Measurements from ENCODE around the gene FHAD1. TPM values are rescaled to one million over a fixed set of nuclear protein-coding genes. Genes with fewer than 3 reads are reported as not detected.
A peak's percentile ranks its signal among the peaks of the same experiment; 100 is the strongest.

The FHAD1 gene
- total RNA-seq, 1 donor from 2014 or later = not detected

DNA sequence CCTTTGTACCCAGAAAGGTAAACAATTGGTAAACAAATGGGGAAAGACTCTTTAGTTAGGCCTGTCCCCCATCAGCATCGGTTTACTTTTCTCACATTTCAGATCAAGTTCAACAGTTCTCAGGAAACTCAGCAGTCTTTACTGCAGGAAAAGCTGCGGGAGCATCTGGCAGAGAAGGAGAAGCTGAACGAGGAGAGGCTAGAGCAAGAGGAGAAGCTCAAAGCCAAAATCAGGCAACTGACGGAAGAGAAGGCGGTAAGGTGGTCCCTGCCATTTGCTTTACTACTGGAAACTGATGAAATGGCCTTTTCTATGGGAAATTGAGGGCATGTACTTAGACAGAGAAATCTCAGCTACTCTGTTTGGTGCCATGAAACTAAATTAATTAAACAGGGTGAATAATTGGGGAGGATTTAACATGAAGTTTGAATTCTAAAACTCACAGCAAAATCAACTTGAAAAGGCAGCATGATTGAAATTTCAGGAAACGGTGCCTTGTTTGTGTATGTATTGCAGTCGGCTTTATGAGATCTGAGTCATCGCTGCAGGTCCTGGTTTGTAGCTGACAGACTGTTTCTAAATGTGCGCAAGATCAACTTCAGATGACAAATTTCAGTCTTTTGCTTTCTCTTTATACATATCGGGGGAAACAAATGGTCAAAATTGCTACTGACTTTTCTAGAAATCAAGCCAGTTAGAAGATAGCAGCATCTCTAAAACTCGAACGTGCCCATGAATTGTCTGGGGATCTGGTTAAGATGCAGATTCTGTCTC lies 94.8 kb downstream of the FHAD1 start:
- TF ChIP-seq, protein P1, sequence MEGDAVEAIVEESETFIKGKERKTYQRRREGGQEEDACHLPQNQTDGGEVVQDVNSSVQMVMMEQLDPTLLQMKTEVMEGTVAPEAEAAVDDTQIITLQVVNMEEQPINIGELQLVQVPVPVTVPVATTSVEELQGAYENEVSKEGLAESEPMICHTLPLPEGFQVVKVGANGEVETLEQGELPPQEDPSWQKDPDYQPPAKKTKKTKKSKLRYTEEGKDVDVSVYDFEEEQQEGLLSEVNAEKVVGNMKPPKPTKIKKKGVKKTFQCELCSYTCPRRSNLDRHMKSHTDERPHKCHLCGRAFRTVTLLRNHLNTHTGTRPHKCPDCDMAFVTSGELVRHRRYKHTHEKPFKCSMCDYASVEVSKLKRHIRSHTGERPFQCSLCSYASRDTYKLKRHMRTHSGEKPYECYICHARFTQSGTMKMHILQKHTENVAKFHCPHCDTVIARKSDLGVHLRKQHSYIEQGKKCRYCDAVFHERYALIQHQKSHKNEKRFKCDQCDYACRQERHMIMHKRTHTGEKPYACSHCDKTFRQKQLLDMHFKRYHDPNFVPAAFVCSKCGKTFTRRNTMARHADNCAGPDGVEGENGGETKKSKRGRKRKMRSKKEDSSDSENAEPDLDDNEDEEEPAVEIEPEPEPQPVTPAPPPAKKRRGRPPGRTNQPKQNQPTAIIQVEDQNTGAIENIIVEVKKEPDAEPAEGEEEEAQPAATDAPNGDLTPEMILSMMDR (IDR thresholded peaks at IDR 0.05) = no peak
- Mint-ChIP-seq H3K9me3 (ENCODE audit: unreplicated experiment) (no peaks in the 10 kb centered on the region), H3K27ac (ENCODE audit: unreplicated experiment) (peak overlapping the region; percentile 40), H3K27me3 (ENCODE audit: unreplicated experiment) (no peaks in the 10 kb centered on the region), H3K36me3 (ENCODE audit: unreplicated experiment) (no peaks in the 10 kb centered on the region), H3K4me1 (ENCODE audit: unreplicated experiment) (peaks cover 56% of the 10 kb centered on the region), H3K4me3 (ENCODE audit: unreplicated experiment) (no peak overlapping the region)
- DNase-seq (ENCODE audit: extremely low spot score, unreplicated experiment) = no peak

DNA sequence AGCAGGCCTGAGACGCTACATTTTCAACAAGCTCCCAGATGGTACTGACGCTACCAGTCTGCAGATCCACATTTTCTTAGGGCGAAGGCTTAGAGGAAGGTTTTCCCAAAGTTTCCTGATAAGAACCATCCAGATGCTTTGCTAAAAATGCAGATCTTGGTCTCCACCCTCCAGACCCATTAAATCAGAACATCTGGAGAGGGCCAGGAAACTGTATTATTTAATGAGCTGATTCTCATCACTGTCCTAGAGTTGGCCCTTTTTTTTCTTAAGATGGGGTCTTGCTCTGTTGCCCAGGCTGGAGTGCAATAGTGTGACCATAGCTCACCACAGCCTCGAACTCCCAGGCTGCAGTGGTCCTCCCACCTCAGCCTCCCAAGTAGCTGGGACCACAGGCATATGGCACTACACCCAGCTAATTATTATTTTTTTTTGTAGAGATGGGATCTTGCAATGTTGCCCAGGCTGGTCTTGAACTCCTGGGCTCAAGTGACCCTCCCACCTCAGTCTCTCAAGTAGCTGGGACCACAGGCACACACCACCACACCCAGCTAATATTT lies 95.5 kb downstream of the FHAD1 start:
- peaks cover 51% of the 10 kb centered on the region for H3K4me1 Mint-ChIP-seq (ENCODE audit: unreplicated experiment)
- no peak for DNase-seq (ENCODE audit: extremely low spot score, unreplicated experiment)
- no peaks in the 10 kb centered on the region for H3K36me3 Mint-ChIP-seq (ENCODE audit: unreplicated experiment)
- TF ChIP-seq, protein P1 (IDR thresholded peaks at IDR 0.05) = no peak
- peak overlapping the region; percentile 40 for H3K27ac Mint-ChIP-seq (ENCODE audit: unreplicated experiment)
- no peaks in the 10 kb centered on the region for H3K27me3 Mint-ChIP-seq (ENCODE audit: unreplicated experiment)
- no peak overlapping the region for H3K4me3 Mint-ChIP-seq (ENCODE audit: unreplicated experiment)
- H3K9me3 Mint-ChIP-seq (ENCODE audit: unreplicated experiment) = no peaks in the 10 kb centered on the region

DNA sequence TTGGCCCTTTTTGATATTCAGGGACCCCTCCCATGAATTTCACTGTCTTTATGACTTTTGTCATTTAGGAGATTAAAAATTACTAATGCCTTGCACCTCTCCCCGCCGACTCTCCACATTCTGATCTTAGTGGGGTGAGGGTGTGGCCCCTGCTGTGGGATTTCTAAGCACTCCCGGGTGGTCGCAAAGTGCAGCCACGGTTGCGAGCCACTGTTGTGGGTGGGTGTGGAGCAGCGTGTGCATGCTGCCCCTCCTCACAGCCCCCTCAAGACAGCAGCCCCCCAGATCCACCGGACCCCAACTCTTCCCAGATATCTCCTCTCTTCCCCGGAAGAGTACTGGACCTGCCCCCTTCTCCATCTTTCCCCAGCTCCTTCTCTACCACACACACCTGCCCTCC lies 96.1 kb downstream of the FHAD1 start:
- Mint-ChIP-seq H3K27me3 (ENCODE audit: unreplicated experiment) (no peaks in the 10 kb centered on the region), H3K27ac (ENCODE audit: unreplicated experiment) (no peak overlapping the region), H3K4me1 (ENCODE audit: unreplicated experiment) (peaks cover 47% of the 10 kb centered on the region), H3K4me3 (ENCODE audit: unreplicated experiment) (no peak overlapping the region), H3K9me3 (ENCODE audit: unreplicated experiment) (no peaks in the 10 kb centered on the region), H3K36me3 (ENCODE audit: unreplicated experiment) (no peaks in the 10 kb centered on the region)
- TF ChIP-seq, protein P1 (IDR thresholded peaks at IDR 0.05) = no peak
- DNase-seq (ENCODE audit: extremely low spot score, unreplicated experiment) = no peak

DNA sequence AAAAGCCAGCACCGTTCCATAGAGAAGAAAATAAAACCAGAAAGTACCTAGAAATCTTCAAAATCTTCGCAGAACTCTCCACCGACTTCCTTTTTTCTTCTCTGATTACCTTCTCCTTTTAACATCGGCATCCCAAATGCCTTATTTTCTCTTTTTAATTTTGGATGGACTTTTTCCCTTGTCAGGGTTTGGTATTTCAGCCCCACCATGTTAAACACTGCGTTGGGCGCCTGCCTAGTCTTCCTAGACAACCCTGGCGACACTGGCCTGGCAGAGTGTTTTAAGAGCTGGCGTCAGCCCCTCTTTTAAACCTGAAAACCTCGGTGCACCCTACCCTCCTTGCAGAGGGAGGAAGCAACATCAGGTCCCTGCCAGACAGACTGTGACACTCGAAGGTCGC lies 96.7 kb downstream of the FHAD1 start:
- Mint-ChIP-seq H3K27ac (ENCODE audit: unreplicated experiment) (peak overlapping the region; percentile 24), H3K4me1 (ENCODE audit: unreplicated experiment) (peaks cover 40% of the 10 kb centered on the region), H3K27me3 (ENCODE audit: unreplicated experiment) (no peaks in the 10 kb centered on the region), H3K4me3 (ENCODE audit: unreplicated experiment) (no peak overlapping the region), H3K9me3 (ENCODE audit: unreplicated experiment) (no peaks in the 10 kb centered on the region), H3K36me3 (ENCODE audit: unreplicated experiment) (no peaks in the 10 kb centered on the region)
- TF ChIP-seq, protein P1 (IDR thresholded peaks at IDR 0.05) = no peak
- no peak for DNase-seq (ENCODE audit: extremely low spot score, unreplicated experiment)

DNA sequence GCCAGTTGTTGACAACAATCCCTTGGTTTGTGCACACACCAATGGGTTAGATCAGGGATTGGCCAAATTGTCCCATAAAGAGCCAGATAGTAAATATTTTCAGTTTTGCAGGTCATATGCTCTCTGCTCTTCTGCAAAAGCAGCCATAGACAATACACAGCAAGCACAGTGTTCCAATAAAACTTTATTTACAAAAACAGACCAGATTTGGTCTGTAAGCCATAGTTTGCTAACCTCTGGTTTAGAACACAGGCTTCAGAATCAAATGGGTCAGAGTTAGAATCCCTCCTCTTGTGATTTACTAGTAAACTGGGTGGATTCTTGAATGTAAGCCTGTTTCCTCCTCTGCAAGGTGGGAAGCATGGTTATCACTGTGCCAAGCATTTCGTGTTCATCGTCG lies 97.4 kb downstream of the FHAD1 start:
- DNase-seq (ENCODE audit: extremely low spot score, unreplicated experiment) = no peak
- Mint-ChIP-seq H3K9me3 (ENCODE audit: unreplicated experiment) (no peaks in the 10 kb centered on the region), H3K4me3 (ENCODE audit: unreplicated experiment) (no peak overlapping the region), H3K4me1 (ENCODE audit: unreplicated experiment) (peaks cover 40% of the 10 kb centered on the region), H3K27ac (ENCODE audit: unreplicated experiment) (no peak overlapping the region), H3K27me3 (ENCODE audit: unreplicated experiment) (no peaks in the 10 kb centered on the region), H3K36me3 (ENCODE audit: unreplicated experiment) (no peaks in the 10 kb centered on the region)
- TF ChIP-seq, protein P1 (IDR thresholded peaks at IDR 0.05) = no peak
